Lung (tissue), 12 donors: ENCODE results near the gene SEMA6B. TPM values are rescaled to one million over a fixed set of nuclear protein-coding genes. Genes with fewer than 3 reads are reported as not detected.
"Not testable (repeated sequence)": the region's sequence is repeated elsewhere in the genome, so short reads cannot be mapped to it uniquely, and the experiment has no call there.

Source experiments
- ATAC-seq: fragments of 200-7000 bp; cut with Tn5 transposase; one replicate; pipeline ENCODE4 v1.9.1; 2020; ENCODE audit warnings: moderate number of reproducible peaks; ENCODE audit not compliant: insufficient read depth, low FRiP score
- DNase-seq, 3 donors: peaks; one replicate each; pipeline ENCODE4 v3.0.0-alpha.2; 2013 to 2017
- H3K27ac ChIP-seq, 2 donors: one replicate each; pipeline ENCODE4 v1.5.1; 2013; ENCODE audit warnings: mild to moderate bottlenecking in 2 of 2, moderate library complexity in 2 of 2, control low read depth in 1 of 2, inconsistent platforms in 1 of 2, low read depth in 1 of 2, low read length in 1 of 2
- H3K27me3 ChIP-seq, 3 donors: one replicate each; pipeline ENCODE4 v1.5.1; 2013; ENCODE audit warnings: low read length in 2 of 3; ENCODE audit not compliant: control insufficient read depth in 3 of 3, insufficient read depth in 3 of 3
- H3K36me3 ChIP-seq, 4 donors: one replicate each; pipeline ENCODE4 v1.5.1; 2013; ENCODE audit warnings: low read length in 4 of 4, mild to moderate bottlenecking in 1 of 4, moderate library complexity in 1 of 4; ENCODE audit not compliant: control insufficient read depth in 4 of 4, insufficient read depth in 4 of 4
- H3K4me1 ChIP-seq, 5 donors: one replicate each; pipeline ENCODE4 v1.5.1; 2013; ENCODE audit warnings: low read length in 5 of 5, mild to moderate bottlenecking in 2 of 5, moderate library complexity in 1 of 5; ENCODE audit not compliant: control insufficient read depth in 5 of 5, insufficient read depth in 5 of 5
- H3K4me3 ChIP-seq: one replicate; pipeline ENCODE4 v1.5.1; 2013; ENCODE audit warnings: mild to moderate bottlenecking, control low read depth, moderate library complexity
- H3K9ac ChIP-seq, 2 donors: one replicate each; pipeline ENCODE4 v1.5.1; 2013; ENCODE audit warnings: low read length in 2 of 2, control low read depth in 1 of 2; ENCODE audit not compliant: insufficient read depth in 1 of 2
- H3K9me3 ChIP-seq, 4 donors: one replicate each; pipeline ENCODE4 v1.5.1; 2013; ENCODE audit warnings: low read length in 3 of 4, mild to moderate bottlenecking in 1 of 4, moderate library complexity in 1 of 4; ENCODE audit not compliant: control insufficient read depth in 4 of 4, insufficient read depth in 3 of 4
- CTCF ChIP-seq: IDR thresholded peaks from 2 replicates; pipeline ENCODE4 v1.5.1; 2012; ENCODE audit warnings: mild to moderate bottlenecking; ENCODE audit errors: control extremely low read depth, extremely low read depth
- WGBS, 2 donors: extraction: QIAGEN DNeasy Blood & Tissue Kit; methylation state at CpG; one replicate each; pipeline ENCODE4 v1.1.7; 2013; 5-methylcytosine and 5-hydroxymethylcytosine counted together
- polyA plus RNA-seq, 2 donors: library from polyadenylated mRNA; stranded (reverse); fragments of 200-250 nt; gene quantifications; one replicate each; pipeline ENCODE4 v1.2.1, GENCODE V29; 2013
- total RNA-seq, 2 donors: library from RNA; depleted of rRNA in 1 of 2; stranded (reverse); fragments of >200 nt in 1 of 2; gene quantifications; one replicate each; pipeline ENCODE4 v1.2.1, GENCODE V29; 2014 to 2021
- donor health status: control.
- donor health status: control.
- donor health status: Bipolar disorder and iron deficiency.
- donor health status: healthy.
- donor health status: DM: yes; HTN: yes; CAD: no.

The SEMA6B gene
- total and polyA plus RNA-seq, 4 donors, result 3.2 to 38.5 (median 20.1) TPM

- Histone ChIP-seq H3K27me3 (no peaks in the 10 kb centered on the region), H3K9me3 (peaks cover 0 to 2% (median 0%) of the 10 kb centered on the region in 4 donors), H3K36me3 (no peaks in the 10 kb centered on the region), H3K4me3 (no peak overlapping the region), H3K4me1 (peaks cover 0 to 4% (median 0%) of the 10 kb centered on the region in 5 donors), H3K9ac (no peak overlapping the region), H3K27ac (no peak overlapping the region)
- no peak for ATAC-seq
- 78 to 86% methylated on average over 14 of the region's 14 CpGs for WGBS, 2 donors
- DNase-seq, result no peak
- TF ChIP-seq CTCF, result no peak
Observed at GRCh38 chr19:4529924-4530522, 29.5 kb downstream of the SEMA6B start.

GRCh38 chr19:4528843-4529242, 30.6 kb downstream of the SEMA6B start:
- ATAC-seq (no peak), DNase-seq (no peak)
- H3K9me3 ChIP-seq, result no peaks in the 10 kb centered on the region
- no peak for TF ChIP-seq CTCF
- no peak overlapping the region for H3K4me3 ChIP-seq
- H3K36me3 ChIP-seq, result no peaks in the 10 kb centered on the region
- no peaks in the 10 kb centered on the region for H3K27me3 ChIP-seq
- H3K27ac ChIP-seq, result no peak overlapping the region
- no peak overlapping the region for H3K9ac ChIP-seq
- H3K4me1 ChIP-seq, result peaks cover 0 to 4% (median 0%) of the 10 kb centered on the region in 5 donors
- 78 to 82% methylated on average over 15 of the region's 15 CpGs for WGBS, 2 donors

GRCh38 chr19:4527377-4527776, 32.1 kb downstream of the SEMA6B start:
- not testable (repeated sequence) for H3K4me3 ChIP-seq, H3K27ac ChIP-seq, DNase-seq, H3K36me3 ChIP-seq, ATAC-seq, H3K27me3 ChIP-seq, H3K9ac ChIP-seq, H3K4me1 ChIP-seq, H3K9me3 ChIP-seq
- WGBS, 2 donors, result 92 to 93% methylated on average over 8 of the region's 8 CpGs

GRCh38 chr19:4525563-4526002, 33.9 kb downstream of the SEMA6B start:
- no peaks in the 10 kb centered on the region for H3K9me3 ChIP-seq
- DNase-seq (no peak), ATAC-seq (no peak)
- no peak for TF ChIP-seq CTCF
- H3K4me3 ChIP-seq, result no peak overlapping the region
- H3K36me3 ChIP-seq, result no peaks in the 10 kb centered on the region
- H3K4me1 ChIP-seq, result peaks cover 0 to 4% (median 0%) of the 10 kb centered on the region in 5 donors
- H3K9ac ChIP-seq, result no peak overlapping the region
- 62 to 68% methylated on average over 22 to 23 of the region's 23 CpGs for WGBS, 2 donors
- H3K27ac ChIP-seq, result no peak overlapping the region
- H3K27me3 ChIP-seq, result no peaks in the 10 kb centered on the region
